A549 (cell line): ENCODE measurements around the gene ANKK1.

Experiments
- CHD4 ChIP-seq: fragments of 200-600 bp; sonication (generic); IDR thresholded peaks from 2 replicates; pipeline ENCODE4 v1.6.1; 2016; ENCODE audit warnings: antibody characterized with exemption, mild to moderate bottlenecking, borderline replicate concordance
- CTCF ChIP-seq: fragments of >200 bp; sonication (Bioruptor Twin); formaldehyde crosslinking; IDR thresholded peaks from 3 replicates; pipeline ENCODE4 v1.5.1; 2016
- E2F6 ChIP-seq: IDR thresholded peaks from 2 replicates; pipeline ENCODE4 v1.6.1; 2012; ENCODE audit warnings: low read depth, borderline replicate concordance
- HOXB5 ChIP-seq: fragments of 250-450 bp; sonication (Bioruptor Pico); IDR thresholded peaks from 2 replicates; pipeline ENCODE4 v1.5.0; 2020; ENCODE audit warnings: mild to moderate bottlenecking, moderate library complexity
- JUNB ChIP-seq: fragments of >200 bp; sonication (Bioruptor Twin); formaldehyde crosslinking; IDR thresholded peaks from 2 replicates; pipeline ENCODE4 v1.6.1; 2016
- PBX3 ChIP-seq: IDR thresholded peaks from 2 replicates; pipeline ENCODE4 v1.6.1; 2012
- RAD21 ChIP-seq, 2 experiments: fragments of >200 bp in 1 of 2; sonication (Bioruptor Twin) in 1 of 2; formaldehyde crosslinking in 1 of 2; IDR thresholded peaks in 1 of 2; conservative IDR thresholded peaks in 1 of 2; 2 replicates in 1 of 2; 3 replicates in 1 of 2; pipeline ENCODE4 v1.6.1; 2012 to 2018; ENCODE audit warnings: inconsistent platforms in 1 of 2
- RCOR1 ChIP-seq: fragments of 150-350 bp; IDR thresholded peaks from 2 replicates; pipeline ENCODE4 v1.6.1; 2014; ENCODE audit warnings: antibody characterized with exemption, low read length, low read depth
- RNF2 ChIP-seq: fragments of 200-600 bp; sonication (generic); IDR thresholded peaks from 2 replicates; pipeline ENCODE4 v1.6.1; 2016; ENCODE audit warnings: low read depth, mild to moderate bottlenecking, antibody characterized with exemption, moderate library complexity, borderline replicate concordance
- SMC3 ChIP-seq: fragments of >200 bp; sonication (Bioruptor Twin); formaldehyde crosslinking; IDR thresholded peaks from 3 replicates; pipeline ENCODE4 v1.6.1; 2018; ENCODE audit warnings: inconsistent platforms

GRCh38 chr11:113412675-113413074 lies 25.1 kb downstream of the ANKK1 start:
- TF ChIP-seq RCOR1: no peak
- no peak for TF ChIP-seq E2F6
- TF ChIP-seq CTCF: no peak
- TF ChIP-seq PBX3: no peak
- no peak for TF ChIP-seq HOXB5 (CRISPR knock-in tag)
- TF ChIP-seq RNF2: no peak
- TF ChIP-seq CHD4: no peak
- no peak for TF ChIP-seq SMC3
- TF ChIP-seq JUNB: no peak
- no peak for TF ChIP-seq RAD21 (conservative IDR thresholded peaks at IDR 0.05 in 1 of 2, IDR thresholded peaks at IDR 0.05 in 1 of 2)
